PFSK-1 (cell line): ENCODE data around the gene LECT2.

Experiments used
- FOXP2 ChIP-seq: optimal IDR thresholded peaks from 2 replicates; pipeline ENCODE3; 2011; ENCODE audit warnings: borderline replicate concordance, control low read depth, inconsistent platforms; ENCODE audit not compliant: insufficient read depth; ENCODE audit errors: extremely low read length, extremely low read depth
- POLR2AphosphoS5 ChIP-seq: IDR thresholded peaks from 2 replicates; pipeline ENCODE4 v1.6.1; 2012; ENCODE audit warnings: low read depth, mild to moderate bottlenecking, control low read depth, low read length, moderate library complexity
- SIN3A ChIP-seq: IDR thresholded peaks from 2 replicates; pipeline ENCODE4 v1.6.1; 2012; ENCODE audit warnings: mild to moderate bottlenecking, low read length, moderate library complexity, borderline replicate concordance; ENCODE audit not compliant: insufficient read depth
- TF ChIP-seq, protein P1 (sequence below), 2 experiments: IDR thresholded peaks; 2 replicates each; pipeline versions ENCODE4 v1.6.1 to v1.8.0; 2011 to 2012; ENCODE audit warnings: low read depth in 2 of 2, low read length in 2 of 2, control low read depth in 1 of 2, inconsistent platforms in 1 of 2, mild to moderate bottlenecking in 1 of 2, moderate library complexity in 1 of 2; ENCODE audit not compliant: insufficient read depth in 1 of 2

DNA sequence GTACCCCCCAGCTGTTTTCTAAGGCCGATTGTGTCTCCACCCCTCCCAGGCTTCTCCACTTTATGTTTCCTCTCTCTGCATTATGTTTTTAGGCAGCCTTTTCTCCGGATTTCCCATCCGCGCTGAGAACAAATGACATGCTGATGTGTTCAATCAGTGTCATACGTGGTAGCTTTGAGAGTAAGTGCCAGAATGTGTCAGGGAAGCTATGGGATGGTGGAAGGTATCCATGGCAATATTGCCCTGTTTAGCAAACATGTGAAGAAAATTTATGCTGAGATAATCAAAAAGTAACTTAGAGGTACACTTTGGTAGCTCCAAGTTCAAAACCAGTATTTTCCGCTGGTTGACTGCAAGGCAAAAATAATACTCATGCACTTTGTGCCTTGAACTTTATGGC lies 36.6 kb upstream of the LECT2 start:
- TF ChIP-seq POLR2AphosphoS5 (no peak), FOXP2 (no peak), SIN3A (no peak)
- TF ChIP-seq, protein P1, sequence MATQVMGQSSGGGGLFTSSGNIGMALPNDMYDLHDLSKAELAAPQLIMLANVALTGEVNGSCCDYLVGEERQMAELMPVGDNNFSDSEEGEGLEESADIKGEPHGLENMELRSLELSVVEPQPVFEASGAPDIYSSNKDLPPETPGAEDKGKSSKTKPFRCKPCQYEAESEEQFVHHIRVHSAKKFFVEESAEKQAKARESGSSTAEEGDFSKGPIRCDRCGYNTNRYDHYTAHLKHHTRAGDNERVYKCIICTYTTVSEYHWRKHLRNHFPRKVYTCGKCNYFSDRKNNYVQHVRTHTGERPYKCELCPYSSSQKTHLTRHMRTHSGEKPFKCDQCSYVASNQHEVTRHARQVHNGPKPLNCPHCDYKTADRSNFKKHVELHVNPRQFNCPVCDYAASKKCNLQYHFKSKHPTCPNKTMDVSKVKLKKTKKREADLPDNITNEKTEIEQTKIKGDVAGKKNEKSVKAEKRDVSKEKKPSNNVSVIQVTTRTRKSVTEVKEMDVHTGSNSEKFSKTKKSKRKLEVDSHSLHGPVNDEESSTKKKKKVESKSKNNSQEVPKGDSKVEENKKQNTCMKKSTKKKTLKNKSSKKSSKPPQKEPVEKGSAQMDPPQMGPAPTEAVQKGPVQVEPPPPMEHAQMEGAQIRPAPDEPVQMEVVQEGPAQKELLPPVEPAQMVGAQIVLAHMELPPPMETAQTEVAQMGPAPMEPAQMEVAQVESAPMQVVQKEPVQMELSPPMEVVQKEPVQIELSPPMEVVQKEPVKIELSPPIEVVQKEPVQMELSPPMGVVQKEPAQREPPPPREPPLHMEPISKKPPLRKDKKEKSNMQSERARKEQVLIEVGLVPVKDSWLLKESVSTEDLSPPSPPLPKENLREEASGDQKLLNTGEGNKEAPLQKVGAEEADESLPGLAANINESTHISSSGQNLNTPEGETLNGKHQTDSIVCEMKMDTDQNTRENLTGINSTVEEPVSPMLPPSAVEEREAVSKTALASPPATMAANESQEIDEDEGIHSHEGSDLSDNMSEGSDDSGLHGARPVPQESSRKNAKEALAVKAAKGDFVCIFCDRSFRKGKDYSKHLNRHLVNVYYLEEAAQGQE (IDR thresholded peaks at IDR 0.05; ENCODE audit: insufficient read depth in 1 of 2, low read depth in 2 of 2, low read length in 2 of 2), result no peak
